Neural cell (in vitro differentiated cells): ENCODE measurements around the gene ITGAV. TPM values are rescaled to one million over a fixed set of nuclear protein-coding genes. Genes with fewer than 3 reads are reported as not detected.

ENCODE experiments used
- H2AFZ ChIP-seq: fragments of 200-600, 300-800 bp; sonication (generic), shearing (Covaris generic); 2 replicates; pipeline ENCODE4 v1.6.0; 2014; ENCODE audit warnings: low read depth, mild to moderate bottlenecking, antibody characterized with exemption, low read length, moderate library complexity
- H3F3A ChIP-seq: fragments of 200-600 bp; shearing (Covaris generic); 2 replicates; pipeline ENCODE4 v1.6.1; 2016; ENCODE audit warnings: mild to moderate bottlenecking, moderate library complexity, mixed read lengths, antibody characterized with exemption, low read length; ENCODE audit not compliant: insufficient read depth, poor library complexity, severe bottlenecking
- H3K27ac ChIP-seq: fragments of 200-600, 300-800 bp; sonication (generic), shearing (Covaris generic); 2 replicates; pipeline ENCODE4 v1.5.1; 2014; ENCODE audit warnings: mild to moderate bottlenecking, low read length, moderate library complexity
- H3K27me3 ChIP-seq: fragments of 300-800, 200-600 bp; sonication (generic), shearing (Covaris generic); 2 replicates; pipeline ENCODE4 v1.6.0; 2014; ENCODE audit warnings: mild to moderate bottlenecking, low read depth, low read length, moderate library complexity; ENCODE audit not compliant: insufficient read depth
- H3K36me3 ChIP-seq: fragments of 300-800, 200-600 bp; sonication (generic), shearing (Covaris generic); 2 replicates; pipeline ENCODE4 v1.5.1; 2014; ENCODE audit warnings: mild to moderate bottlenecking, antibody characterized with exemption, low read length, moderate library complexity; ENCODE audit not compliant: insufficient read depth
- H3K4me2 ChIP-seq: fragments of 300-800, 200-600 bp; sonication (generic), shearing (Covaris generic); 2 replicates; pipeline ENCODE4 v1.6.0; 2014; ENCODE audit warnings: mild to moderate bottlenecking, low read length
- H3K4me3 ChIP-seq: fragments of 300-800, 200-600 bp; sonication (generic), shearing (Covaris generic); 2 replicates; pipeline ENCODE4 v1.5.1; 2014; ENCODE audit warnings: mild to moderate bottlenecking, low read length, moderate library complexity
- H3K79me2 ChIP-seq: fragments of 200-600 bp; shearing (Covaris generic); replicated peaks from 2 replicates; pipeline ENCODE4 v1.6.0; 2014; ENCODE audit warnings: mild to moderate bottlenecking, low read length, moderate library complexity; ENCODE audit not compliant: insufficient read depth
- H3K9ac ChIP-seq: fragments of 300-800, 200-600 bp; sonication (generic), shearing (Covaris generic); 2 replicates; pipeline ENCODE4 v1.6.1; 2016; ENCODE audit warnings: mild to moderate bottlenecking, low read length, mixed read lengths
- H3K9me2 ChIP-seq: fragments of 200-600 bp; shearing (Covaris generic); 2 replicates; pipeline ENCODE4 v1.6.1; 2016; ENCODE audit warnings: mild to moderate bottlenecking, low read length, mixed read lengths; ENCODE audit not compliant: insufficient read depth
- H3K9me3 ChIP-seq: fragments of 200-600, 300-800 bp; sonication (generic), shearing (Covaris generic); 2 replicates; pipeline ENCODE4 v1.6.1; 2016; ENCODE audit warnings: mild to moderate bottlenecking, mixed run types, low read length, moderate library complexity, mixed read lengths
- H4K20me1 ChIP-seq: fragments of 200-600 bp; shearing (Covaris generic); 2 replicates; pipeline ENCODE4 v1.6.1; 2016; ENCODE audit warnings: mild to moderate bottlenecking, mixed run types; ENCODE audit not compliant: insufficient read depth
- CTCF ChIP-seq: fragments of 450-650 bp; IDR thresholded peaks from 2 replicates; pipeline ENCODE4 v1.5.1; 2014; ENCODE audit warnings: antibody characterized with exemption, mild to moderate bottlenecking, moderate library complexity; ENCODE audit not compliant: poor library complexity, severe bottlenecking
- EP300 ChIP-seq: fragments of 450-650 bp; conservative IDR thresholded peaks from 2 replicates; pipeline ENCODE4 v1.6.1; 2014; ENCODE audit warnings: antibody characterized with exemption, mild to moderate bottlenecking, moderate library complexity; ENCODE audit not compliant: poor library complexity, severe bottlenecking
- EZH2 ChIP-seq: fragments of 200-600, 300-800 bp; shearing (Covaris generic), sonication (generic); IDR thresholded peaks from 2 replicates; pipeline ENCODE4 v1.6.1; 2014; ENCODE audit warnings: antibody characterized with exemption, low read length, borderline replicate concordance, mild to moderate bottlenecking; ENCODE audit not compliant: insufficient read depth, poor library complexity, severe bottlenecking
- MXI1 ChIP-seq: fragments of 450-650 bp; conservative IDR thresholded peaks from 2 replicates; pipeline ENCODE4 v1.6.1; 2014; ENCODE audit warnings: antibody characterized with exemption, mild to moderate bottlenecking; ENCODE audit not compliant: poor library complexity, severe bottlenecking
- POLR2AphosphoS5 ChIP-seq: IDR thresholded peaks from 2 replicates; pipeline ENCODE4 v1.6.1; 2012
- RAD21 ChIP-seq: fragments of 450-650 bp; conservative IDR thresholded peaks from 2 replicates; pipeline ENCODE4 v1.6.1; 2014; ENCODE audit warnings: antibody characterized with exemption, mild to moderate bottlenecking, moderate library complexity
- SMC3 ChIP-seq: fragments of 450-650 bp; conservative IDR thresholded peaks from 2 replicates; pipeline ENCODE4 v1.6.1; 2014; ENCODE audit warnings: antibody characterized with exemption, mild to moderate bottlenecking, moderate library complexity; ENCODE audit not compliant: poor library complexity
- TAF1 ChIP-seq: IDR thresholded peaks from 2 replicates; pipeline ENCODE4 v1.6.1; 2012; ENCODE audit warnings: low read depth
- polyA plus RNA-seq: library from polyadenylated mRNA; depleted of rRNA; stranded (reverse); fragments of >200 nt; gene quantifications from 2 replicates; pipeline ENCODE4 v1.2.3, GENCODE V29; 2014
- TF ChIP-seq, protein P1 (sequence below): IDR thresholded peaks from 2 replicates; pipeline ENCODE4 v1.6.1; 2012; ENCODE audit warnings: borderline replicate concordance

ITGAV gene
- polyA plus RNA-seq, 1 donor from 2014 or later = 6.6 TPM

GRCh38 chr2:186575302-186575701, 14.6 kb upstream of the ITGAV start:
- H3K27me3 ChIP-seq = no peaks in the 10 kb centered on the region
- H3K4me3 ChIP-seq = no peak overlapping the region
- H3F3A ChIP-seq = no peaks in the 10 kb centered on the region
- TF ChIP-seq EZH2 = no peak
- TF ChIP-seq CTCF = no peak
- no peak for TF ChIP-seq TAF1
- TF ChIP-seq POLR2AphosphoS5 = no peak
- TF ChIP-seq MXI1 = no peak
- TF ChIP-seq SMC3 = no peak
- no peak for TF ChIP-seq EP300
- TF ChIP-seq, protein P1, sequence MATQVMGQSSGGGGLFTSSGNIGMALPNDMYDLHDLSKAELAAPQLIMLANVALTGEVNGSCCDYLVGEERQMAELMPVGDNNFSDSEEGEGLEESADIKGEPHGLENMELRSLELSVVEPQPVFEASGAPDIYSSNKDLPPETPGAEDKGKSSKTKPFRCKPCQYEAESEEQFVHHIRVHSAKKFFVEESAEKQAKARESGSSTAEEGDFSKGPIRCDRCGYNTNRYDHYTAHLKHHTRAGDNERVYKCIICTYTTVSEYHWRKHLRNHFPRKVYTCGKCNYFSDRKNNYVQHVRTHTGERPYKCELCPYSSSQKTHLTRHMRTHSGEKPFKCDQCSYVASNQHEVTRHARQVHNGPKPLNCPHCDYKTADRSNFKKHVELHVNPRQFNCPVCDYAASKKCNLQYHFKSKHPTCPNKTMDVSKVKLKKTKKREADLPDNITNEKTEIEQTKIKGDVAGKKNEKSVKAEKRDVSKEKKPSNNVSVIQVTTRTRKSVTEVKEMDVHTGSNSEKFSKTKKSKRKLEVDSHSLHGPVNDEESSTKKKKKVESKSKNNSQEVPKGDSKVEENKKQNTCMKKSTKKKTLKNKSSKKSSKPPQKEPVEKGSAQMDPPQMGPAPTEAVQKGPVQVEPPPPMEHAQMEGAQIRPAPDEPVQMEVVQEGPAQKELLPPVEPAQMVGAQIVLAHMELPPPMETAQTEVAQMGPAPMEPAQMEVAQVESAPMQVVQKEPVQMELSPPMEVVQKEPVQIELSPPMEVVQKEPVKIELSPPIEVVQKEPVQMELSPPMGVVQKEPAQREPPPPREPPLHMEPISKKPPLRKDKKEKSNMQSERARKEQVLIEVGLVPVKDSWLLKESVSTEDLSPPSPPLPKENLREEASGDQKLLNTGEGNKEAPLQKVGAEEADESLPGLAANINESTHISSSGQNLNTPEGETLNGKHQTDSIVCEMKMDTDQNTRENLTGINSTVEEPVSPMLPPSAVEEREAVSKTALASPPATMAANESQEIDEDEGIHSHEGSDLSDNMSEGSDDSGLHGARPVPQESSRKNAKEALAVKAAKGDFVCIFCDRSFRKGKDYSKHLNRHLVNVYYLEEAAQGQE = no peak
- H3K79me2 ChIP-seq = no peaks in the 10 kb centered on the region
- H2AFZ ChIP-seq = no peak overlapping the region
- no peaks in the 10 kb centered on the region for H3K36me3 ChIP-seq
- no peak overlapping the region for H3K9ac ChIP-seq
- no peaks in the 10 kb centered on the region for H4K20me1 ChIP-seq
- H3K27ac ChIP-seq = no peak overlapping the region
- no peaks in the 10 kb centered on the region for H3K9me3 ChIP-seq
- H3K9me2 ChIP-seq = no peaks in the 10 kb centered on the region
- no peak overlapping the region for H3K4me2 ChIP-seq

- TF ChIP-seq EZH2 (no peak), SMC3 (no peak), CTCF (no peak), RAD21 (no peak), TAF1 (no peak), POLR2AphosphoS5 (no peak), MXI1 (no peak), EP300 (no peak)
- TF ChIP-seq, protein P1 = no peak
- H3K9ac ChIP-seq = no peak overlapping the region
- no peak overlapping the region for H3K4me2 ChIP-seq
- H3K36me3 ChIP-seq = no peaks in the 10 kb centered on the region
- no peaks in the 10 kb centered on the region for H3K9me2 ChIP-seq
- H3K79me2 ChIP-seq = no peaks in the 10 kb centered on the region
- no peak overlapping the region for H3K4me3 ChIP-seq
- no peaks in the 10 kb centered on the region for H3K27me3 ChIP-seq
- H2AFZ ChIP-seq = no peak overlapping the region
- H3K27ac ChIP-seq = no peak overlapping the region
- no peaks in the 10 kb centered on the region for H3K9me3 ChIP-seq
- H4K20me1 ChIP-seq = no peaks in the 10 kb centered on the region
- H3F3A ChIP-seq = no peaks in the 10 kb centered on the region
Measured at GRCh38 chr2:186575856-186576255, 14.0 kb upstream of the ITGAV start.
